Dedifferentiated amniotic fluid mesenchymal stem cell (primary cell): ENCODE measurements around the gene TLE5.
"Not testable (repeated sequence)": the region's sequence is repeated elsewhere in the genome, so short reads cannot be mapped to it uniquely, and the experiment has no call there.

Source experiments
- DNase-seq: peaks from one replicate; pipeline ENCODE4 v3.0.0-alpha.2; 2016; ENCODE audit errors: extremely low spot score

Gene TLE5

GRCh38 chr19:3061182-3062161 is 823 bp downstream of the TLE5 start:
- no peak for DNase-seq

- DNase-seq: no peak
These were observed 1.5 kb downstream of the TLE5 start for GRCh38 chr19:3060857-3061181.

GRCh38 chr19:3059653-3060052 is 2.6 kb downstream of the TLE5 start:
- DNase-seq: no peak

GRCh38 chr19:3058821-3059314 is 3.4 kb downstream of the TLE5 start:
- DNase-seq: no peak

- DNase-seq: no peak
These were observed 4.1 kb downstream of the TLE5 start for GRCh38 chr19:3058009-3058820.

GRCh38 chr19:3057275-3057714 is 5.0 kb downstream of the TLE5 start:
- DNase-seq: no peak

GRCh38 chr19:3056417-3057088 is 5.7 kb downstream of the TLE5 start:
- no peak for DNase-seq

- no peak for DNase-seq
These were observed 6.4 kb downstream of the TLE5 start for GRCh38 chr19:3055741-3056416.

GRCh38 chr19:3054972-3055740 is 7.1 kb downstream of the TLE5 start:
- DNase-seq: no peak

- DNase-seq: no peak
These were observed 7.9 kb downstream of the TLE5 start for GRCh38 chr19:3054265-3054971.

- DNase-seq: no peak
These were observed 8.5 kb downstream of the TLE5 start for GRCh38 chr19:3053780-3054179.

- DNase-seq: no peak
These were observed 9.1 kb downstream of the TLE5 start for GRCh38 chr19:3053218-3053621.

GRCh38 chr19:3050016-3050415 is 12.3 kb downstream of the TLE5 start:
- DNase-seq: not testable (repeated sequence)

- no peak for DNase-seq
These were observed 13.2 kb downstream of the TLE5 start for GRCh38 chr19:3049089-3049488.

GRCh38 chr19:3048190-3048533 is 14.1 kb downstream of the TLE5 start:
- no peak for DNase-seq

- peak; percentile 56 for DNase-seq
These were observed 14.7 kb downstream of the TLE5 start for GRCh38 chr19:3047496-3048189.

GRCh38 chr19:3046698-3047495 is 15.4 kb downstream of the TLE5 start:
- DNase-seq: no peak

GRCh38 chr19:3045885-3046697 is 16.2 kb downstream of the TLE5 start:
- DNase-seq: no peak
